ENCODE data around the gene SREBF2.

The SREBF2 gene

DNA sequence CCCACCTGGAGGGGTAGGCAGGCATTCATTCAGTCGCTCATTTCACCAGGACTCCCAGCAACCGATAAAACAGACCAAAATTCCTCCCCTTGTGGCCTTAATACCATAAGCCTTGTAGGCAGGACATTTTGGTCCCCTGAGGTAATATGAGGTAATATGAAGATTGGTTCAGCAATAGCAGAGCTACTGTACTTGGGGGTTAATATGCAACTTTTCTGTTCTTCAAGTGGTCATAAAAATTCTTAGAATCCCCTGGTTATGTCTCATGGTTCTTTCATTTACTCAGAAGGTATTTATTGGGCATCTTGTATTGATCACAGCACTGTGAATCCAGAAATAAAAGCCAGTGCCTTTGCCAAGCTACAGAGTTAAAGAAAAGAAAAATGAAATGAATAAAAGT is 52.2 kb downstream of the SREBF2 start:
- TF ChIP-seq, protein P1, sequence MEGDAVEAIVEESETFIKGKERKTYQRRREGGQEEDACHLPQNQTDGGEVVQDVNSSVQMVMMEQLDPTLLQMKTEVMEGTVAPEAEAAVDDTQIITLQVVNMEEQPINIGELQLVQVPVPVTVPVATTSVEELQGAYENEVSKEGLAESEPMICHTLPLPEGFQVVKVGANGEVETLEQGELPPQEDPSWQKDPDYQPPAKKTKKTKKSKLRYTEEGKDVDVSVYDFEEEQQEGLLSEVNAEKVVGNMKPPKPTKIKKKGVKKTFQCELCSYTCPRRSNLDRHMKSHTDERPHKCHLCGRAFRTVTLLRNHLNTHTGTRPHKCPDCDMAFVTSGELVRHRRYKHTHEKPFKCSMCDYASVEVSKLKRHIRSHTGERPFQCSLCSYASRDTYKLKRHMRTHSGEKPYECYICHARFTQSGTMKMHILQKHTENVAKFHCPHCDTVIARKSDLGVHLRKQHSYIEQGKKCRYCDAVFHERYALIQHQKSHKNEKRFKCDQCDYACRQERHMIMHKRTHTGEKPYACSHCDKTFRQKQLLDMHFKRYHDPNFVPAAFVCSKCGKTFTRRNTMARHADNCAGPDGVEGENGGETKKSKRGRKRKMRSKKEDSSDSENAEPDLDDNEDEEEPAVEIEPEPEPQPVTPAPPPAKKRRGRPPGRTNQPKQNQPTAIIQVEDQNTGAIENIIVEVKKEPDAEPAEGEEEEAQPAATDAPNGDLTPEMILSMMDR (IDR thresholded peaks at IDR 0.05; ENCODE audit: extremely low read depth, missing control alignments): no peak
- no peak for DNase-seq (ENCODE audit: low spot score)

DNA sequence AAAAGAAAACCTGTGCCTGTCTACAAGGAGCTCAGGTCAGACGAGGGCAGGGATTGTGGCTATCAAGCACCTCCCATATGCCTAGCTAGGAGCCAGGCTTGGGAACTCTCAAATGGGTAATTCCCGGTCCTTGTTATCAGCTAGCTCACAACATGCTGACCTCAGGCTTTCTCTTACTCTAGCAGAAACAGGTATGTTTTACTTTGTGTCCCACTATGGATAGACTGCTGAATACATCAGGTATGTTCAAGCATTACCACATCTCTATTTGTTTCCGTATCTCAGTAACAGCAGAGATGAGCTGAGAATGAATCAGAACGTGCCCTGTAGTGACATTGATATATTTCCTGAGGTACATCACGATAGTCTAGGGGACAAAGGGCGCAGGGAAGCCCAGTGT is 52.6 kb downstream of the SREBF2 start:
- TF ChIP-seq, protein P1 (IDR thresholded peaks at IDR 0.05; ENCODE audit: extremely low read depth, missing control alignments): no peak
- no peak for DNase-seq (ENCODE audit: low spot score)

DNA sequence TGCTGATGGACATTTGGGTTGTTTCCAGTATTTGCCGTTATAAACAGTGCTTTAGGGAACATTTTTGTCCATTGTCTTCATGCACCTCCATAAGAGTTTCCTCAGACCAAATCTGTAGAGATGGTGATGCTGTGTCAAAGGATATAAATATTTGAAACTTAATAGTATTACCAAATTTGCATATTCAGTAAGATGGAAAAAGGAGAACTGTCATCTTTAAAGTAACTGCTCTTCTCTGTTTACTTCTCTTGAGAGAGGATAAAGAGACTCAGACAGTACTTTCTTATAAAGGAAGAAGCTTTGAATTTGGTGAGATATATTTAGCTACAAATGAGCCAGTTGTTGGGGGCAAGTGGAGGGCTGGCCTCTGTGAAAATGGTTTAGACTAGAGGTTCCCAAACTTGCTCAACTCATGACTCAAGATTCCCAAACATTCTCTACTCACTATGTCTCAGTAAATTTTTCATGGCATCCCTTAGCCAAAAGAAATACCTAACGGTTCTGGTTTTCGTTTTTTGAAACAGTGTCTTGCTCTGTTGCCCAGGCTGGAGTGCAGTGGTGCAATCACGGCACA is 55.8 kb downstream of the SREBF2 start:
- TF ChIP-seq, protein P1 (IDR thresholded peaks at IDR 0.05; ENCODE audit: extremely low read depth, missing control alignments): no peak
- DNase-seq (ENCODE audit: low spot score): no peak

DNA sequence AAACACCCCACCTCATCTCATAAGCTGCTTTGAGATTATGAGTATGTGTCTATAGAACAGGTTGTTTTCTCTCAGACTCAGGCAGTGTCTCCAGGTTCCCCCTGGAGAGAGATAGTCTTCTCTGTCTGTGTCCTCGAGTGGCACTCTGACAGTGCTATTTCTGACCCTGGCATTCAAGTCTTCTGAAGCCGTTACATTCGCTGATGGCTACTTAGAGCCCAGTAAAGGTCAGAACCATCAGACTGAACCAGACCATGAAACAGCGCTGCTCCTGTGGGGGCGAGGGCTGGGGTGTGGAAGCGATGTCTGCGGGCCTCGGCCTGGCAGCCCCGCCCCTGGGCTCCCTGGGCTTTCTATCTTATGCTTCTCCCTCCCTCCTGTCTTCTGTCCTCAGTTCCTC is 58.5 kb downstream of the SREBF2 start:
- DNase-seq (ENCODE audit: low spot score): no peak
- TF ChIP-seq, protein P1 (IDR thresholded peaks at IDR 0.05; ENCODE audit: extremely low read depth, missing control alignments): no peak

DNA sequence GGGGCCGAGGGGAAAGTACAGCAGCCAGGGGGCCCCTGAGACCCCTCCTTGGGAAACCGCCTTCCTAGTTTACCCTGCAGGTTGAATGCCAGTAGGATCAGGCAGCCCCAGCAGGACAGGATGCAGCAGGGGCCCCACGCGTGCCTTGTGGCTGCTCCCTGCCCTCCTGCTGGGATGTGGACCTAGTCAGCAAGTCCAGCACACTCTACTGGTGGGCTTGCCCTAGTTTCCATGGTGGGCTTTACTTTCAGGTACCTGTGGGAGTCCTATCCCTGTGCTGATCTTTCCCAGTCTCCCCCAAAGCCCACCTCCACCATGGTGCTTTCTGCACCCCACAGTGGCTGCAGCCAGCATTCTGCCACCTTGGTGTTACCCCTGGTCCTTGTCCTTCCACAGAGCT is 59.8 kb downstream of the SREBF2 start:
- TF ChIP-seq, protein P1 (IDR thresholded peaks at IDR 0.05; ENCODE audit: extremely low read depth, missing control alignments): no peak
- DNase-seq (ENCODE audit: low spot score): no peak

DNA sequence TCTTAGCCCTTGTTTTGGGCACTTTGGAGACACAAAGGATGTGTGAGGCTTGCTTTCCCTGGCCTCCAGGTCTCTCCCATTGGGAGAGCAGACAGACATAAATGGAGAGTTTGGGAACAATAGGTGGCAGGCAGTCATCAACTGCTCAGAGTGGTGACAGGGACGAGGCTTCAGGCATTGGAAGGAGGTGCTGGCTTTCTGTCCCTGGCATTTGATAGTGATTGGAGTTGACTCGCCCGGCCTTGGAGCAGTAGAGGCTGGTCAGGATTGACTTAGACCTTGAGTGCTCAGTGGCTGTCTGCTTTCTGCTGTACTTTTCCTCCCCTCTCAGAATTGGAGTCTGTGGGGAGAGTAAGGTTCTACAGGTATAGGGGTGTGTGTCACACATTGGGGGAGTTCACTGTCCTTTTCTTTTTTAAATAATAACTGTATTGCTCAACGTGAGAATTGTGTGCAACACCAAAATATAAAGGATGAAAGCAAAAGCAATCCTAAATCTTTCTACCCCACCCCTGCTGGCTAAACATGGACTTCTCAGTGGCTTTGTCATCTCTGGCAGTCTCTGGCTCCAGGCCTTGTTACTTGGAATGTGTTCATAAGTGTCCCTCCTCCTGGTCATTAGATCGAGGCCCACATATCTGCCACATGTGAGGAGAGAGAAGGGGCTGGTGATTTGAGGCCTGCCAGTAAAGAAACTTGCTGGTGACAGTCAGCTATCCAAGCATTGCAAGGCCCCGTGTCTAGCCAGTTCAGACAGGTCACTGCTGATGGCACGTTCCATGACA is 60.9 kb downstream of the SREBF2 start:
- TF ChIP-seq, protein P1 (IDR thresholded peaks at IDR 0.05; ENCODE audit: extremely low read depth, missing control alignments): no peak

DNA sequence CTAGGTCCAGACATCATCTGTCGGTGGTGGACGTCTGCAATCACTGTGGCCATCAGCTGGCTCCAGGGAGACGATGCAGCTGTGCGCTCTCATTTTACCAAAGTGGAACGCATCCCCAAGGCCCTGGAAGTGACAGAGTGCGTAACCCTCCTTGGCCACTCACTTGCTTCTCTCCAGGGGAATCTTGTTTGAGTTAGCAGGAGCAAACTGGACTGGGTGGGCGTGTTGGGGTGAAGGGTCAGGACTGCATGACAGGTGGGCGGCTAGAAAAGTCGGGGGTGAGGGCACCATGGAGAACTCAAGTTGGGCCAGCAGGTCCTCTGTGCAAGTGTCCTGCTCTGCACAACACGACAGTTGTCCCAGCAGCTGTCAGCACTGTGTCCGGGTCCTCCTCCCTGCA is 65.7 kb downstream of the SREBF2 start:
- TF ChIP-seq, protein P1 (IDR thresholded peaks at IDR 0.05; ENCODE audit: extremely low read depth, missing control alignments): no peak
- no peak for DNase-seq (ENCODE audit: low spot score)

More for the DNA sequence above, 60.9 kb downstream of the SREBF2 start:
- DNase-seq (ENCODE audit: low spot score): no peak
